ACHN (cell line): ENCODE measurements around the gene GTPBP2.
"Not testable (repeated sequence)": the region's sequence is repeated elsewhere in the genome, so short reads cannot be mapped to it uniquely, and the experiment has no call there.

ENCODE experiments used
- DNase-seq: peaks from one replicate; pipeline ENCODE4 v3.0.0-alpha.2; 2015
- in situ Hi-C: cut with HindIII; loops from 2 replicates; pipeline ENCODE4 v1.10.0; 2017; ENCODE audit warnings: low sequenced_read_pairs, low pct_ligation_motif_present, low pct_unique_long_range_greater_than_20kb

The GTPBP2 gene

DNA sequence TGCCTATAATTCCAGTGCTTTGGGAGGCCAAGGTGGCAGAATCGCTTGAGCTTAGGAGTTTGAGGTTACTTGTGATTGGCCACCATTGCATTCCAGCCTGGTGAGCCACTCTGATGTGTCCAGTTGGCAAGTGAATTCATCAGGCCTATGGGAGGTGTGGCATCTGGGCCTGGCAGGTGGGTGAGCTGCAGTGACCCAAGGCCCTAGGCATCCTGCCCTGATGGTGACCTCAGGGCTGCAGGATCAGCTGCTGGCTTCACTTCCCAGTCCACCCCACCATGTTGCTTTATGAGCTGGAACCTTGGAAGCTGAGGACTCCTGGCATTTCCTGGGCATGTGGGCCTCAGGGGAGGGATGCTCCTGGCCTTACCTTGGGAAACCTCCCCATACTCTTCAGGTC lies 36.3 kb upstream of the GTPBP2 start:
- in situ Hi-C loops = no loop called here
- peak; percentile 44 for DNase-seq

DNA sequence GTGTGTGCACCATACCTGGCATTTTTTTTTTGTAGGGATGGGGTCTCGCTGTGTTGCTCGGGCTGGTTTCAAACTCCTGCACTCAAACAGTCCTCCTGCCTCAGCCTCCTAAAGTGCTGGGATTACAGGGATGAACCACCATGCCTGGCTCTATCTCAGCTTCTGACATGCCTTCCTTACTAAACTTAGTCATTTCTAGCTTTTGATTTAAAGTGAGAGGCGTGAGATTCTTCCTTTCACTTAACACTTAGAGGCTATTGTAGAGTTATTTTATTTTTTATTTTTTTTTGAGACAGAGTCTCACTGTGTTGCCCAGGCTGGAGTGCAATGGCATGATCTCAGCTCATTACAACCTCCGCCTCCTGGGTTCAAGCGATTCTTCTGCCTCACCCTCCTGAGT lies 33.9 kb upstream of the GTPBP2 start:
- DNase-seq, in situ Hi-C loops: not testable (repeated sequence)

DNA sequence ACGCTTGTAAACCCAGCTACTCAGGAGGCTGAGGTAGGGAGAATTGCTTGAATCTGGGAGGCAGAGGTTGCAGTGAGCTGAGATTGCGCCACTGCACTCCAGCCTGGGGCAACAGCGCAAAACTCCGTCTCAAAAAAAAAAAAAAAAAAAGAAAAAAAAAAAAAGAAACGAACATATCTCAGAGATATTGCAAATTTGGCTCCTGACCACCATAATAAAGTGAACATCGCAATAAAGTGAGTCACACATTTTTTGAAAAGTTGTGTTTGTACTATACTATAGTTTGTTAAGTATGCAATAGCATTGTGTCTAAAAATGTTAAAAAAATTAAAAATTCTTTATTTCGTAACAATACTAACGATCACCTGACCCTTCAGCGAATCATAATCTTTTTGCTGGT lies 29.1 kb upstream of the GTPBP2 start:
- in situ Hi-C loops = no loop called here
- no peak for DNase-seq

DNA sequence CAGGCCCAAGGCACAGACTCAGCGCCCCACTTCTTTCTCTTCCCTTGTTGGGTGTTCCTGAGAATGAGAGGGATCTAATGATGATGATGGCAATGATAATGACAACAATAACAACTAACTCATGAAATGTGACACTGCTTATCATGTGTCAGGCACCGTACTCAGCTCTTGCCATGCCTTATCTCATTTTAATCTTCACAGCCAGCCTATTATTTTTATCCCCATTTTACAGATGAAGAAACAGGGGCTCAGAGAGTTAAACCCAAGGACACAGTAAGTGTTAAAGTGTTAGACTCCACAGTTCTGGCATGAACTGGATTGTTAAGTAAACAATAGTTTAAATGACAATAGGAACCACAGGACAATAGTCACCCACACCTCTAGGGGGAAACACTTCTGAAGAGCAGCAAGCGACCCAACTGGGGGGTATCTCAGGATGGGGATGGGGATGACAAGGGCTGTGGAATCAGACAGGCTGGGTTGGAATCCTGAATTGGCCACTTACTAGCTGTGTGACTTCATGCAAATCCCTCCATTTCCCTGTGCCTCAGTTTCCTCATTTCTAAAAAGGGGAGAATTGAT lies 28.2 kb upstream of the GTPBP2 start:
- in situ Hi-C loops = no loop called here
- DNase-seq = no peak

DNA sequence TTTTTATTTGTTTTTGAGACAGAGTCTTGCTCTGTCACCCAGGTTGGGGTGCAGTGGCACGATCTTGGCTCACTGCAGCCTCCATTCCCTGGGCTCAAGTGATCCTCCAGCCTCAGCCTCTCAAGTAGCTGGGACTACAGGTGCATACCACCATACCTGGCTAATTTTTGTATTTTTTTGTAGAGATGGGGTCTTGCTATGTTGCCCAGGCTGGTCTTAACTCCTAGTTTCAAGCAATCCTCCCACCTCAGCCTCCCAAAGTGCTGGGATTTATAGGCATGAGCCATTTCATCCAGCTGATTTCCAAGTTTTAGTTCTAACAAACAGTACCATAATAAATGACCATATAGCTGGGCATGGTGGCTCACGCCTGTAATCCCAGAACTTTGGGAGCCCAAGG lies 23.8 kb upstream of the GTPBP2 start:
- DNase-seq, in situ Hi-C loops: not testable (repeated sequence)

DNA sequence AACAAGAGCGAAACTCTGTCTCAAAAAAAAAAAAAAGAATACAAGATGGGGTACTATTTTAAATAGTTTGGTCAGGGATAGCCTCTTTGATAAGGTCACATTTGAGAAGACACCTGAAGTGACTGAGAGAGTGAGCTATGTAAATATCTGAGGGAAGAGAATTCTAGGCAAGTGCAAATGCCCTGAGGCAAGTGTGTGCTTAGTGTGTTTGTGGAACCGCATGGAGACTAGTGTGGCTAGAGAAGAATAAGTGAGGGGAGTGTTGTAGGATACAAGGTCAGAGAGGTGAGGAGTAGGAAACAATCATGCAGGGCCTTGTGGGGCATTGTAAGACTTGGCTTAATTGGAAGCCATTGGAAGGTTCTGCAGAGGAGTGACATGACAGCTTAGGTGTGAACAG lies 19.2 kb upstream of the GTPBP2 start:
- no peak for DNase-seq
- in situ Hi-C loops = no loop called here

DNA sequence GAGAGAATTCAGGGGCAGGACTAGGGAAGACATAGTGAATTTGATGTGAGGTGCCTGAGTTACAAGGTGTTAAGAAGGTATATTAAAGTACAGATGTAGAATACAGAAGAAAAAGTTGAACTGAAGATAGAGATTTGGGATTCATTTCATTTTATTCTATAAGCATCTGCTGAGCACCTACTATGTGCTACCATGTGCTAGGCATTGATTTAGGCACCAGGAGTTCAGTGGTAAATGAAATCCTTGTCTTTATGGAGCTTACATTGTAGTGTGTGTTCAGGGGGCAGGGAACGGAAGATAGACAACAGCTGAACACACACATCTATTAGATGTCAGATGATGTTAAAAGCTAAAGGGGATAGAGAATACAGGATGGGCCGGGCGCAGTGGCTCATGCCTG lies 18.5 kb upstream of the GTPBP2 start:
- in situ Hi-C loops = no loop called here
- DNase-seq = no peak

DNA sequence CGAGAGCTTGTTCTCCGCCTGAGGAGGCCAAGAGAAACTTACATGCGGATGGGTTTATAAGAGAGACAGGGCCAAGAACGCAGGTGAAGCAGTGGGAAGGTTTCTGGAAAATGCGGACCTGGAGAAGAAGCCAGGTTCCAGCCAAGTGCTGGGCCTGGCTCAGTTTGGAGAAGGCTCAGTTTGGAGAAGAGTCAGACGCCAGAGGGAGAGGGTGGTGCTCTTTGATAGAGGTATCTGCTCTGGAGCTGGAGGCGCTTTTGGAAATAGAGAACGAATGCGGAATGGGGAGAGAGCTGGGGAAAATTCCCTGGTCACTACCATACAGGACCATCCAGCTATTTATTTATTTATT lies 16.5 kb upstream of the GTPBP2 start:
- DNase-seq = no peak
- in situ Hi-C loops = no loop called here

DNA sequence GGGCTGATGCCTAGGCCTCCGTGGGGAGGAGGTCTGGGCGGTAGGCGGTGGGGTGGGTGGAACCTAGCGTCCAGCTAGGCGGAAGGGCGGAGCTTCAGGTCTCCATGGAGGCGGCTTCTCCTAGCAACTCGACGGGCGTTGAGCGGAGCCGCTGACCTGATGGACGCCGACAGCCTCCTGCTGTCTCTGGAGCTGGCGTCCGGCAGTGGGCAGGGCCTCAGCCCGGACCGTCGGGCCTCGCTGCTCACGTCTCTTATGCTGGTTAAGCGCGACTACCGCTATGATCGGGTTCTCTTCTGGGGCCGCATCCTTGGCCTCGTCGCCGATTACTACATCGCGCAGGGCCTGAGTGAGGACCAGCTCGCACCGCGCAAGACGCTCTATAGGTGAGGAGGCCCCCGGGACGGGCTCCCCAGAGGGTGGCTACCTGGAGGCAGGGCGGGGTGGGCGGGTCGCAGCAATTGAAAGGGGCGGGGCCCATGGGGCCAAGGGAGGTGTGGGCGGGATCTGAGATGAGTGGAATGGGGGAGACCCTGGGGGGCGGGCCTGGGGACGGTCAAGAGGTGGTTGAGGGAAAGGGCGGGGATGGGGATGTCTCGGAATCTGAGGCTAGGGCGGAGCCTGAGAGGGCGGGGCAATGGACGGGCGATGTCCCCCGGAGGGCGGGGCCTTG lies 16.0 kb upstream of the GTPBP2 start, which contains the start of gene RSPH9:
TSS of gene RSPH9 (plus strand) at position 97 of the 673 bp plus-strand sequence. CDS start at position 160, 63 bp downstream.
- in situ Hi-C loops = no loop called here
- DNase-seq = peak; percentile 85

DNA sequence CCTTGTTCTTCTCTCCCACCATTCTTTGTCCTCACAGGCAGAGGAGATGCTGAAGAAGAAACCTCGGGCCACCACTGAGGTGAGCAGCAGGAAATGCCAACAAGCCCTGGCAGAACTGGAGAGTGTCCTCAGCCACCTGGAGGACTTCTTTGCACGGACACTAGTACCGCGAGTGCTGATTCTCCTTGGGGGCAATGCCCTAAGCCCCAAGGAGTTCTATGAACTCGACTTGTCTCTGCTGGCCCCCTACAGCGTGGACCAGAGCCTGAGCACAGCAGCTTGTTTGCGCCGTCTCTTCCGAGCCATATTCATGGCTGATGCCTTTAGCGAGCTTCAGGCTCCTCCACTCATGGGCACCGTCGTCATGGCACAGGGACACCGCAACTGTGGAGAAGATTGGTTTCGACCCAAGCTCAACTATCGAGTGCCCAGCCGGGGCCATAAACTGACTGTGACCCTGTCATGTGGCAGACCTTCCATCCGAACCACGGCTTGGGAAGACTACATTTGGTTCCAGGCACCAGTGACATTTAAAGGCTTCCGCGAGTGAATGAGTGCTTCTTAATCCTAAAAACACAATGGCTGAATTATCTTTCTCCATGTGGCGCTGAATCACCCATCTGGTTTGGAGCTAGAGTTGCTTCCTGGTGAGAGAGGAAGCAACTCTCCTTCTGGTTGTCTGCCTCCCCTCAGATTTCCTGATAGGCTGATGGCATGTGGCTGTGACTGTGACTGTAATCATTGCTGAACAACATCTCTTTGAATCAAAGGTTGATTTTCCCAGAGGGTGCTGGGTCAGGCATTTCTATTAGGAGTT lies 11.1 kb upstream of the GTPBP2 start:
- in situ Hi-C loops = no loop called here
- no peak for DNase-seq

DNA sequence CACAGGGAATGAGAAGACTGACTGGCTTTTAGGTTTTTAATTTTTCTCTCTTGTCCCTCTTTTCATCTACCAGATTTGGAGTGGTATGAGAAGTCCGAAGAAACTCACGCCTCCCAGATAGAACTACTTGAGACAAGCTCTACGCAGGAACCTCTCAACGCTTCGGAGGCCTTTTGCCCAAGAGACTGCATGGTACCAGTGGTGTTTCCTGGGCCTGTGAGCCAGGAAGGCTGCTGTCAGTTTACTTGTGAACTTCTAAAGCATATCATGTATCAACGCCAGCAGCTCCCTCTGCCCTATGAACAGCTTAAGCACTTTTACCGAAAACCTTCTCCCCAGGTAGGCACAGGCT lies 7.2 kb upstream of the GTPBP2 start:
- in situ Hi-C loops = no loop called here
- DNase-seq = no peak

DNA sequence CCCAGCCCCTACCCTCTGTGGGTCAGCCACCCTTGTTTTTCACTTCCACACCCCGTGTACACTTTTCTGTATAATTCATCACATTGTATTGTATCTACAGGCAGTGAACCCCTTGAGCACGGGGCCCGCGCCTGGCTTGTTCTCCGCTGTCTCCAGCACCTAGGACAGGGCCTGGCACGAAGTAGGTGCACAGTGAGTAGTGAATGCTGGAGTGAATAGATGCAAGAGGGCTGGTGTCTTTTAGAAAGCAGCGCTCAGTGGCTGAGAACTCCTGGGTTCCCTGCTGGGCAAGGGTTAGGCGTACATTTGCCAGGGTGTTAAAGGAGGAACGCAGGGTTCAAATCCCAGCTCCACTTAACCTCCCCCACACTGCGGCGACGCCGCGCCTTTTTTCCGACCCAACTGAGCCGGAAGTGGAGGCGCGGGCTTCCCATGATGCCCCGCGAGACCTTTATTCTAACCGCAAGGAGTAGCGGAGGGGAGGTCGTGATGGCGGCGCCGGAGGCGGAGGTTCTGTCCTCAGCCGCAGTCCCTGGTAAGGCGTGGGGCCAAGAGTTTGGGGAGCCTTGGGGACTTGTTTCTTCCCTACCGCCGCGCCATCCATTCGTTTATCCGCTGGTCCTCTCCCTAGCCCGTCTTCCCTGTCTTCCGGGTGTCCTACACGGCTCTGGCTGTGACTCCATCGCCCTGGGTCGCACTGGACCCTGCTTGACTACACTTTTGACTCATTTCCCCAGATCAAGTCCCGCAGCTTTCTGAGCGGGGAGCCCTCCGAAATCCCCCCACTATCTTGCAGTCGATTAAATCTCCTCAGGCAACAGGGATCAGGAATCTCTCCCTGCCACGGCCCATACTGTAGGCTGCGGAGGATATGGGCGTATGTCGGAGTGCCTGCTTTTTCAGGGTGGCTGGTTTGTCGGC lies 6.6 kb upstream of the GTPBP2 start, which contains the start of gene MAD2L1BP:
TSS of gene MAD2L1BP (plus strand) at position 454 of the 921 bp plus-strand sequence. CDS start at position 490, 36 bp downstream.
- in situ Hi-C loops = no loop called here

DNA sequence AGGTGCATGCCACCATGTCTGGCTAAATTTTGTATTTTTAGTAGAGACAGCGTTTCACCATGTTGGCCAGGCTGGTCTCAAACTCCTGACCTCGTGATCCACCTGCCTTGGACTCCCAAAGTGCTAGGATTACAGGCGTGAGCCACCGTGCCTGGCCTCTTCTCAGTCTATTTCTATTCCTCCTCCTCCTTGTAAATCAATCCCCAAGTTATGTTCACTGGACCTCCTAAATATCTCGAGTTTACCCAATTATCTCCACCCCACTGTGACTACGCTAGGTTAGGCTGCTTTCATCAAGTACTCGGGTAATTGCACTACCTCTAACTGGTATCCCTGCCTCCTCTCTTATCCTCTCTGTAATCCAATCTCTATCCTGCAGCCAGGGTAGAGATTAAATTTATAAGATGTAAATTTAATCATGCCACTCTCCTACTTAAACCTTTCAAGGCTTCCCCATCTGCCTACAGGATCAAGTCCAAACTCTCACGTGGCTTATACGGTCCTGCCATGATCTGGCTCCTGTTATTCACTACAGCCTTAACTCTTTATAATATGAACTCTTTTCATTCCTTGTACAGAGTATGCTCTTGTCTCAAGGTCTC lies 5.7 kb upstream of the GTPBP2 start:
- in situ Hi-C loops = no loop called here
- DNase-seq = no peak

More for the DNA sequence above, 6.6 kb upstream of the GTPBP2 start, which contains the start of gene MAD2L1BP:
- DNase-seq = peak; percentile 76

DNA sequence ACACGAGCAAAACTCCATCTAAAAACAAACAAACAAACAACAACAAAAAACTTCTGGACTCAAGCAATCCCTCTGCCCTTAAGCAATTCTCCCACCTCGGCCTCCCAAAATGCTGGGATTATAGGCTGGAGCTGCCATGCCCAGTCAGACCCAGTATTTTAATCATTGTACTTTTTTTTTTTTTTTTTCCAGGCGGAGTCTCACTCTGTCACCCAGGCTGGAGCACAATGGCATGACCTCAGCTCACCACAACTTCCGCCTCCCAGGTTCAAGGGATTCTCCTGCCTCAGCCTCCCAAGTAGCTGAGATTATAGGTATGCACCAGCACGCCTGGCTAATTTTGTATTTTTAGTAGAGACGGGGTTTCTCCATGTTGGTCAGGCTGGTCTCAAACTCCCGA lies 3.9 kb upstream of the GTPBP2 start:
- in situ Hi-C loops = not testable (repeated sequence)

DNA sequence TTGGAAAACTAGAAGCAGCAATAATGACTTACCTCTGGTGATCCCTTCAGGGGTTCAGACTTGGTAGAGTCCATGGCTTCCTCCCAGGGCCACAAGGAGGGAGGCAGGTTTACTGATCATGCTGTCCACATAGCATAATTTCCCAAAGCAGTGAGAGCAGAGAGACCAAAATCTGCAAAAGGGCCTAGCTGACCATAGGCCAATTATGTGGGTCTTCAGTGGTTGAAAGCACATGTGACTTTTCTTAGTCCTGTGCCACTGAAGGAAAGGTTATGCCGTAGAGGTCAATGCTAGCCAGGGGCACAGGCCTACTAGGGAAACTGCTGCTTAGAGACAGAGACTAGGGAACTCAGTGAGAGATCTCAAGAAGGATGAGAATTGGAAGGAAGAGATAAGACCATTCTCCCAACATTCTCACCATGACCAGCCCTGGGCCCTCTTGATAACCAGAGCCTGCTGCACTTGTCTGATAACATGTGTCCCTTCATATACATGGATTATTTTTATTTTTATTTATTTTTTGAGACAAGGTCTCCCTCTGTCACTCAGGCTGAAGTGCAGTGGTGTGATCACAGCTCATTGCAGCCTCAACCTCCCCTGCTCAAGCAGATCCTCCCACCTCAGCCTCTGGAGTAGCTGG lies 2.0 kb upstream of the GTPBP2 start:
- in situ Hi-C loops = no loop called here
- no peak for DNase-seq

More for the DNA sequence above, 3.9 kb upstream of the GTPBP2 start:
- not testable (repeated sequence) for DNase-seq

DNA sequence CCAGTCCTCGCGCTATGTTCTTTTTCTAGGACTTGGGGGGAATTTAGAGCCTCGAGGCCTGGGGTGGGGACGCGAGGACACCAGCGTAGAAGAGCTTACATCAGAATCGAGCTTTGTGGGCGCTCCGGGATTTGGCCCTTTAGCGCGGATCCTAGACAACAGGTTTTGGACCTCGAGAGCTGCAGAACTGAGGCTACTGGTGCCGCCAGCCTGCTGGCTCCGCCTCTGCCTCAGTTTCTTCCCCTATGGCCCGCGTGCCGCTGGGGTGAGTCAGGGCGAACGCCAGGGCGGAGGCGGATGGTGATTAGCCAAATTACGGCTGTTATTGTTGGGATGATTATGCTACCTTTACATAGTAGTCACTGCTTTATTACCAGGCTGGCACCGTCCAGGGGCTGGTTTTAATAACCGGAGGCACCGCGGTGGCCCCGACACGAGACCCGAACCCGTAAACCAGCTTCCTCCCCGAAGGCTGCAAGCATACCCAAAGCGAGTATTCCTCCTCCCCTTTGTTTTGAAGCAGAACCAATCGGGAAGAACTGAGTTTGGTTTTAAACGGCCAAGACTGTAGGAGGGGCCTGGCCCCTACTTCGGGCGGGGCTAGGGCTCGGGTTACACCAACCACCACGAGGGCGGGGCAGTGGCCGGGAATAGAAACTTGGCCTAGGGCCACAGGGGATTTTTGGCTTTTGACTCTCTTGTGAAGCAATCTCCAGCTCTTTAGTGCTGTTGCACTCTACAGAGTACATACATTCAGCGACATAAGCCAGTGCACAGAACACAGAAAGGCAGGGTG lies 639 bp upstream of the GTPBP2 start:
- peak; percentile 96 for DNase-seq
- in situ Hi-C loops = no loop called here
